ENCODE data around the gene C1QTNF6. TPM values are rescaled to one million over a fixed set of nuclear protein-coding genes. Genes with fewer than 3 reads are reported as not detected.

Gene C1QTNF6
- total RNA-seq, 1 experiment from 2014 or later: 6.3 TPM

DNA sequence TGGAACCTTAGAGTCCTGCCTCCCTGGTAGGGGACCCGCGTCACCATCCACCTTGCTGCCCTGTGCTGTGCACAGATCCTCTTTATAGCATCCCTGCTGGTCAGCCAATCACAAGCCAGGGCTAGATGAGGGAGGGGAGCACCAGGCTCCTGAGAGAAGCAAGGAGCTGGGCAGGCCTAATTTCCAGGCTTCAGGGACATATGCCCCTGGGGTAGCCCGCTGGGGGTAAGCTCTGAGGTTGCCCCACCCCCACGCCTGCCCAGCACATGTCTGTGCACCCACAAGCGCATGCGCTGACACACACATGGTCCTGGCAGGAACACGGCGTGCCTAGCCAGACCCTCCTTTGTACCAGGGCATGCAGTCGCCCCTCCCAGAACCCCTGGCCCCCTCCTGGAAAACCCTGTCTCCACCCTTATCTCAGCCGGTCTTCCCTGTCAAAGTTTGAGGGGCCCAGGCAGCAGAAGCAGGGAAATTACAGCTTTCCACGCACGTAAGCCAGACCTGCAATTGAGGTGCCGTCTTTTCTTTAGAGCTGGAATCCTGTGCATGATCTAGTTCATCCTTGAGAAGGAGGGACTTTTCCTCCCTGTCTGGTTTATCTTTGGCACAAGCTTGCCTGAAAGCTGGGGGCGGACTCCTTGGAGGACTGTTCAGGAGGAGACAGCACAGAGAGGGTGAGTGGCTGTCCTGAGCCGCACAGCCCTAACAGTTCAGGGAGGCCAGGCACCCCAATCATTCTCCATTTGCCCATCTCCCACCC is 22.2 kb upstream of the C1QTNF6 start:
- POLR2A ChIA-PET (ENCODE audit: low non-redundant PET): no interaction called here
- BruUV-seq (replicated peaks): no TSS peak
- CTCF ChIA-PET: no interaction called here
- DNase-seq (ENCODE audit: low spot score): no peak
- H3K27me3 ChIP-seq (replicated peaks; ENCODE audit: insufficient read depth, low read depth, low read length, poor library complexity): no peaks in the 10 kb centered on the region
- H3K36me3 ChIP-seq (ENCODE audit: insufficient read depth, low read length, poor library complexity, severe bottlenecking): no peaks in the 10 kb centered on the region
- H3K9me3 ChIP-seq (ENCODE audit: low read depth, low read length, poor library complexity, severe bottlenecking): no peaks in the 10 kb centered on the region
- intact Hi-C loops (cut with micrococcal nuclease; ENCODE audit: unreplicated experiment): no loop called here
- H3K4me3 ChIP-seq (ENCODE audit: low read depth, low read length, poor library complexity, severe bottlenecking): no peak overlapping the region
- no peaks in the 10 kb centered on the region for H3K4me1 ChIP-seq (ENCODE audit: insufficient read depth, low read length, poor library complexity, severe bottlenecking)
- no peak for TF ChIP-seq EZH2 (IDR thresholded peaks at IDR 0.05; ENCODE audit: borderline replicate concordance, low read depth, low read length, poor library complexity, severe bottlenecking)
- TF ChIP-seq, protein P1, sequence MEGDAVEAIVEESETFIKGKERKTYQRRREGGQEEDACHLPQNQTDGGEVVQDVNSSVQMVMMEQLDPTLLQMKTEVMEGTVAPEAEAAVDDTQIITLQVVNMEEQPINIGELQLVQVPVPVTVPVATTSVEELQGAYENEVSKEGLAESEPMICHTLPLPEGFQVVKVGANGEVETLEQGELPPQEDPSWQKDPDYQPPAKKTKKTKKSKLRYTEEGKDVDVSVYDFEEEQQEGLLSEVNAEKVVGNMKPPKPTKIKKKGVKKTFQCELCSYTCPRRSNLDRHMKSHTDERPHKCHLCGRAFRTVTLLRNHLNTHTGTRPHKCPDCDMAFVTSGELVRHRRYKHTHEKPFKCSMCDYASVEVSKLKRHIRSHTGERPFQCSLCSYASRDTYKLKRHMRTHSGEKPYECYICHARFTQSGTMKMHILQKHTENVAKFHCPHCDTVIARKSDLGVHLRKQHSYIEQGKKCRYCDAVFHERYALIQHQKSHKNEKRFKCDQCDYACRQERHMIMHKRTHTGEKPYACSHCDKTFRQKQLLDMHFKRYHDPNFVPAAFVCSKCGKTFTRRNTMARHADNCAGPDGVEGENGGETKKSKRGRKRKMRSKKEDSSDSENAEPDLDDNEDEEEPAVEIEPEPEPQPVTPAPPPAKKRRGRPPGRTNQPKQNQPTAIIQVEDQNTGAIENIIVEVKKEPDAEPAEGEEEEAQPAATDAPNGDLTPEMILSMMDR (conservative IDR thresholded peaks at IDR 0.05; ENCODE audit: low read depth, low read length): no peak
- H3K27ac ChIP-seq (ENCODE audit: low read depth, low read length, poor library complexity, severe bottlenecking): no peak overlapping the region

DNA sequence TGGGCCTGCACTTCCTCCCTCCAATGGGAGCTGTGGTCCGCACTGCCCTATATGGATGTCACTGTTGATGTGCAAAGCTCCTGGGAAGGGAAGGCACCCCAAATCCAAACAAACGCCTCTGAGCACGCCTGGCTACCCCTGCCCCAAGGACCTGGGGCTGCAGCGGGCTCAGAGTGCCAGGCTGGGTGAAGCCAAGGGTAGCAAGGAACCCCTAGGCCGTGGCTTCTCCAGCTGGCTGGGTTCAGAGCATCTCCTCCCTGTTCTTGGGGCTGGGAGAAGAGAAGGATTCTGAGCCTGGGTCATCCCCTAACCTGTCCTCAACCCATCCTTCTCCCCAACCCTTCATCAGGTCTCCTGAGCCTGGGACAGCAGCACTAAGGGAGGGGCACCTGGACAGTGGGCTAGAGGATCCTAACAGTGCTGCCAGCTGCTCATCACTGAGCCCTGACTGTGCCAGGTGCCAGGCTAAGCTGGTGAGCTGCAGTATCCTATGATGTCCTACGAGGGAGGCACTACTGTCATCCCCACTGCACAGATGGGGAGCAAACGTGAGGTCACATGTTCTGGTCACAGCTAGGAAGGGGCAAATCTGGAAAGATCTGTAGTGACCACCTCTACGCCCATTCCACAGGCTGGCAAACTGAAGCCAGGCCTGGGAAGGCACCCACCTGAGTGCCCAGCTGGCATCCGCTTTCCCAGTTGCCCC is 21.2 kb upstream of the C1QTNF6 start:
- no peak for DNase-seq (ENCODE audit: low spot score)
- Histone ChIP-seq H3K4me1 (ENCODE audit: insufficient read depth, low read length, poor library complexity, severe bottlenecking) (no peaks in the 10 kb centered on the region), H3K36me3 (ENCODE audit: insufficient read depth, low read length, poor library complexity, severe bottlenecking) (no peaks in the 10 kb centered on the region), H3K9me3 (ENCODE audit: low read depth, low read length, poor library complexity, severe bottlenecking) (no peaks in the 10 kb centered on the region), H3K27me3 (replicated peaks; ENCODE audit: insufficient read depth, low read depth, low read length, poor library complexity) (no peaks in the 10 kb centered on the region), H3K27ac (ENCODE audit: low read depth, low read length, poor library complexity, severe bottlenecking) (no peak overlapping the region), H3K4me3 (ENCODE audit: low read depth, low read length, poor library complexity, severe bottlenecking) (no peak overlapping the region)
- BruUV-seq (replicated peaks): no TSS peak
- TF ChIP-seq, protein P1 (conservative IDR thresholded peaks at IDR 0.05; ENCODE audit: low read depth, low read length): no peak
- CTCF ChIA-PET: no interaction called here
- intact Hi-C loops (cut with micrococcal nuclease; ENCODE audit: unreplicated experiment): no loop called here
- POLR2A ChIA-PET (ENCODE audit: low non-redundant PET): no interaction called here

DNA sequence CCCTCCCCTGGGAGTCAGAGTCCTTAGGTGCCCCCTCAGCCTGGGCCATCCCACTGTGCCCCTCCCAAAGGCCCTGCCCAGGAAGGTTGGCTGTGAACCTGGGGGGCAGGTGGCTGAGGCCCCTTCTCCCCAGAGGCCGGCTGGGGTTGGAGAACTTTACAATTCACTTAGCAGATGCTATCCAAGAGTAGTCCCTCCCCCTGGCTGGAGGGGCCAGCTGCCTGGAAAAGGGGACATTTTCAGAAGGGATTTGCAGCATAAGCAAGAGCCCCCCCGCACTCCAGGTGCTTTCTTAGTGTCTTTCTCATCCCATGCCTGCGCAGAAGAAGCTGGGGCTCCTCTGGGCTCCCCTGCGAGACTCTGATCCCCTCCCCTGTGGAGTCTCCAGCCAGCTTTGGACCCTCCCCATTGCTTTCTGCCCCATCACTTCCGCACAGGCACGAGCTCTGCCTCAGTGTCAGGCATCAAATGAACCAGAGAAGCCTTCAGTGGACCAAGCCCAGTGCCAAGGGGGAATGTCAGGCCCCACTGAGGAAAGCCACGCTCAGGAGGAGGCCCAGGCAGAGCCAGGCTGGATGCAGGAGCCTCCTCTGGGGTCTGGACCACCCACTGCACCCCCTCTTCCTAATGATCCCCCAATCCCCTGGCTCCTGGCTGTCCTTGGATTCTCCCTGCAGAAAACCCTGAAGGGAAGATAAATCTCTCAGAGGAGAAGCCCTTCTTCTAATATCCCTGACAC is 20.5 kb upstream of the C1QTNF6 start:
- H3K4me1 ChIP-seq (ENCODE audit: insufficient read depth, low read length, poor library complexity, severe bottlenecking): no peaks in the 10 kb centered on the region

More for the DNA sequence above, 20.5 kb upstream of the C1QTNF6 start:
- BruUV-seq (replicated peaks): no TSS peak
- TF ChIP-seq EZH2 (IDR thresholded peaks at IDR 0.05; ENCODE audit: borderline replicate concordance, low read depth, low read length, poor library complexity, severe bottlenecking): no peak
- TF ChIP-seq, protein P1 (conservative IDR thresholded peaks at IDR 0.05; ENCODE audit: low read depth, low read length): no peak
- Histone ChIP-seq H3K27ac (ENCODE audit: low read depth, low read length, poor library complexity, severe bottlenecking) (no peak overlapping the region), H3K9me3 (ENCODE audit: low read depth, low read length, poor library complexity, severe bottlenecking) (no peaks in the 10 kb centered on the region), H3K4me3 (ENCODE audit: low read depth, low read length, poor library complexity, severe bottlenecking) (no peak overlapping the region), H3K36me3 (ENCODE audit: insufficient read depth, low read length, poor library complexity, severe bottlenecking) (no peaks in the 10 kb centered on the region), H3K27me3 (replicated peaks; ENCODE audit: insufficient read depth, low read depth, low read length, poor library complexity) (no peaks in the 10 kb centered on the region)
- no peak for DNase-seq (ENCODE audit: low spot score)
- intact Hi-C loops (cut with micrococcal nuclease; ENCODE audit: unreplicated experiment): no loop called here
- CTCF ChIA-PET: no interaction called here
- POLR2A ChIA-PET (ENCODE audit: low non-redundant PET): no interaction called here

Data from A673 (cell line).